Measurements from ENCODE around the gene ASB4.

ASB4 gene

GRCh38 chr7:95485391-95486123, at the start of gene ASB4:
Gene ASB4 (plus strand): TSS chr7:95485943. CDS start chr7:95485972, 29 bp downstream.
- no peak for DNase-seq (ENCODE audit: low read depth)
- no peak within 1 kb of the TSS for H3K4me3 ChIP-seq (ENCODE audit: control insufficient read depth, low read depth, low read length)

GRCh38 chr7:95436407-95436806, 49.3 kb upstream of the ASB4 start:
- H3K4me3 ChIP-seq (ENCODE audit: control insufficient read depth, low read depth, low read length) = no peak overlapping the region
- DNase-seq (ENCODE audit: low read depth) = no peak
- no peak for TF ChIP-seq CTCF (IDR thresholded peaks at IDR 0.05; ENCODE audit: control insufficient read depth, insufficient read depth, low read depth, low read length, missing control alignments)

More at GRCh38 chr7:95485391-95486123, at the start of gene ASB4:
- no peak for TF ChIP-seq CTCF (IDR thresholded peaks at IDR 0.05; ENCODE audit: control insufficient read depth, insufficient read depth, low read depth, low read length, missing control alignments)

GRCh38 chr7:95440394-95441038, 45.2 kb upstream of the ASB4 start:
- TF ChIP-seq CTCF (IDR thresholded peaks at IDR 0.05; ENCODE audit: control insufficient read depth, insufficient read depth, low read depth, low read length, missing control alignments) = no peak
- no peak overlapping the region for H3K4me3 ChIP-seq (ENCODE audit: control insufficient read depth, low read depth, low read length)
- no peak for DNase-seq (ENCODE audit: low read depth)

GRCh38 chr7:95441042-95441823, 44.5 kb upstream of the ASB4 start:
- no peak for DNase-seq (ENCODE audit: low read depth)
- H3K4me3 ChIP-seq (ENCODE audit: control insufficient read depth, low read depth, low read length) = no peak overlapping the region
- no peak for TF ChIP-seq CTCF (IDR thresholded peaks at IDR 0.05; ENCODE audit: control insufficient read depth, insufficient read depth, low read depth, low read length, missing control alignments)

GRCh38 chr7:95444796-95445195, 40.9 kb upstream of the ASB4 start:
- no peak for DNase-seq (ENCODE audit: low read depth)
- TF ChIP-seq CTCF (IDR thresholded peaks at IDR 0.05; ENCODE audit: control insufficient read depth, insufficient read depth, low read depth, low read length, missing control alignments) = no peak
- H3K4me3 ChIP-seq (ENCODE audit: control insufficient read depth, low read depth, low read length) = no peak overlapping the region

- H3K4me3 ChIP-seq (ENCODE audit: control insufficient read depth, low read depth, low read length) = no peak overlapping the region
- DNase-seq (ENCODE audit: low read depth) = no peak
- no peak for TF ChIP-seq CTCF (IDR thresholded peaks at IDR 0.05; ENCODE audit: control insufficient read depth, insufficient read depth, low read depth, low read length, missing control alignments)
These were observed 39.1 kb upstream of the ASB4 start for GRCh38 chr7:95446618-95447017.

Data from AG09309 (cell line).